Esophagus muscularis mucosa (tissue), 3 donors: ENCODE results near the gene SLC25A47.

Experiments
- CTCF ChIP-seq, 3 experiments: fragments of 200-600 bp in 2 of 3; fragments of 450-650 bp in 1 of 3; sonication (generic) in 2 of 3; IDR thresholded peaks; one replicate each; pipeline ENCODE4 v1.5.1; 2017 to 2019; ENCODE audit warnings: antibody characterized with exemption in 3 of 3, mild to moderate bottlenecking in 2 of 3, moderate library complexity in 1 of 3
- POLR2A ChIP-seq: fragments of 450-650 bp; IDR thresholded peaks from one replicate; pipeline ENCODE4 v1.6.1; 2017; ENCODE audit warnings: antibody characterized with exemption, moderate library complexity, mild to moderate bottlenecking, low read depth
- POLR2AphosphoS5 ChIP-seq, 2 donors: sonication (generic); formaldehyde crosslinking; IDR thresholded peaks; one replicate each; pipeline ENCODE4 v1.6.1; 2017; ENCODE audit warnings: antibody characterized with exemption in 2 of 2

GRCh38 chr14:100332797-100333196, 9.7 kb downstream of the SLC25A47 start:
- TF ChIP-seq POLR2A (no peak), CTCF (IDR thresholded peaks at IDR 0.05) (no peak), POLR2AphosphoS5 (IDR thresholded peaks at IDR 0.05) (no peak)
